Type B pancreatic cell (in vitro differentiated cells): ENCODE data around the gene TPI1. TPM values are rescaled to one million over a fixed set of nuclear protein-coding genes. Genes with fewer than 3 reads are reported as not detected.

Source experiments
- DNase-seq: peaks from one replicate; pipeline ENCODE4 v3.0.0; 2021; ENCODE audit warnings: mixed read lengths; ENCODE audit not compliant: unreplicated experiment; ENCODE audit errors: extremely low spot score
- H3K27ac Mint-ChIP-seq: 2 replicates; pipeline ENCODE4 v1.8.0; 2021; ENCODE audit warnings: mild to moderate bottlenecking, mixed read lengths
- H3K27me3 Mint-ChIP-seq: 2 replicates; pipeline ENCODE4 v1.8.0; 2021; ENCODE audit warnings: mixed read lengths
- H3K36me3 Mint-ChIP-seq: 2 replicates; pipeline ENCODE4 v1.8.0; 2021; ENCODE audit warnings: mixed read lengths
- H3K4me1 Mint-ChIP-seq: one replicate; pipeline ENCODE4 v1.8.0; 2021; ENCODE audit warnings: mixed read lengths; ENCODE audit not compliant: unreplicated experiment
- H3K4me3 Mint-ChIP-seq: 2 replicates; pipeline ENCODE4 v1.8.0; 2021; ENCODE audit warnings: mild to moderate bottlenecking, mixed read lengths
- H3K9me3 Mint-ChIP-seq: 2 replicates; pipeline ENCODE4 v1.8.0; 2021; ENCODE audit warnings: mixed read lengths
- total RNA-seq: library from RNA; stranded (reverse); gene quantifications from 2 replicates; pipeline ENCODE4 v1.2.1, GENCODE V29; 2021; ENCODE audit warnings: low replicate concordance
- TF ChIP-seq, protein P1 (sequence below): fragments of 200-600 bp; sonication (generic); conservative IDR thresholded peaks from 2 replicates; pipeline ENCODE4 v1.5.0; 2021; ENCODE audit warnings: antibody characterized with exemption, mild to moderate bottlenecking

The TPI1 gene
- total RNA-seq, 1 donor from 2014 or later: 565 TPM

DNA sequence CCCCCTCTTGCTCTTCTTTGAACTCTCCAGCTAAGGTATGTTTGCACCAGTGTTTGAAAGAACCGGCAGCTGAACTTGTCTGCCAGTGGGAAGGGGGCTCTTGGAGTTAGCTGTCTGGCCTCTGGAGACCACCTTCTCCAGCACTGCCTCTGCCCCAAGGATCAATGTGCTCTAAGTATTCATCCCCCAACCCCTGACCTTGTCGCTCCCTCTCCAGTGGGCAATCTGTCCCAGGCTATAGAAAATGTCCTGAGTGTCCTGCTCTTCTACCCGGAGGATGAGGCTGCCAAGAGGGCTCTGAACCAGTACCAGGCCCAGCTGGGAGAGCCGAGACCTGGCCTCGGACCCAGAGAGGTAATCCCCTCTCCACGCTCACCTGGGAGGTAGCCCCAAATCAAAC lies 36.3 kb upstream of the TPI1 start:
- peaks cover 22% of the 10 kb centered on the region for H3K36me3 Mint-ChIP-seq
- DNase-seq: no peak
- H3K9me3 Mint-ChIP-seq: no peaks in the 10 kb centered on the region
- H3K4me3 Mint-ChIP-seq: peak overlapping the region; percentile 79
- H3K27ac Mint-ChIP-seq: no peak overlapping the region
- TF ChIP-seq, protein P1, sequence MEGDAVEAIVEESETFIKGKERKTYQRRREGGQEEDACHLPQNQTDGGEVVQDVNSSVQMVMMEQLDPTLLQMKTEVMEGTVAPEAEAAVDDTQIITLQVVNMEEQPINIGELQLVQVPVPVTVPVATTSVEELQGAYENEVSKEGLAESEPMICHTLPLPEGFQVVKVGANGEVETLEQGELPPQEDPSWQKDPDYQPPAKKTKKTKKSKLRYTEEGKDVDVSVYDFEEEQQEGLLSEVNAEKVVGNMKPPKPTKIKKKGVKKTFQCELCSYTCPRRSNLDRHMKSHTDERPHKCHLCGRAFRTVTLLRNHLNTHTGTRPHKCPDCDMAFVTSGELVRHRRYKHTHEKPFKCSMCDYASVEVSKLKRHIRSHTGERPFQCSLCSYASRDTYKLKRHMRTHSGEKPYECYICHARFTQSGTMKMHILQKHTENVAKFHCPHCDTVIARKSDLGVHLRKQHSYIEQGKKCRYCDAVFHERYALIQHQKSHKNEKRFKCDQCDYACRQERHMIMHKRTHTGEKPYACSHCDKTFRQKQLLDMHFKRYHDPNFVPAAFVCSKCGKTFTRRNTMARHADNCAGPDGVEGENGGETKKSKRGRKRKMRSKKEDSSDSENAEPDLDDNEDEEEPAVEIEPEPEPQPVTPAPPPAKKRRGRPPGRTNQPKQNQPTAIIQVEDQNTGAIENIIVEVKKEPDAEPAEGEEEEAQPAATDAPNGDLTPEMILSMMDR: no peak
- peaks cover 10% of the 10 kb centered on the region for H3K4me1 Mint-ChIP-seq
- H3K27me3 Mint-ChIP-seq: peaks cover 15% of the 10 kb centered on the region

GRCh38 chr12:6831450-6831995 lies 35.8 kb upstream of the TPI1 start:
- peaks cover 10% of the 10 kb centered on the region for H3K4me1 Mint-ChIP-seq
- TF ChIP-seq, protein P1: no peak
- peaks cover 25% of the 10 kb centered on the region for H3K36me3 Mint-ChIP-seq
- H3K4me3 Mint-ChIP-seq: peak overlapping the region; percentile 48
- DNase-seq: no peak
- no peaks in the 10 kb centered on the region for H3K9me3 Mint-ChIP-seq
- peaks cover 15% of the 10 kb centered on the region for H3K27me3 Mint-ChIP-seq
- H3K27ac Mint-ChIP-seq: no peak overlapping the region

DNA sequence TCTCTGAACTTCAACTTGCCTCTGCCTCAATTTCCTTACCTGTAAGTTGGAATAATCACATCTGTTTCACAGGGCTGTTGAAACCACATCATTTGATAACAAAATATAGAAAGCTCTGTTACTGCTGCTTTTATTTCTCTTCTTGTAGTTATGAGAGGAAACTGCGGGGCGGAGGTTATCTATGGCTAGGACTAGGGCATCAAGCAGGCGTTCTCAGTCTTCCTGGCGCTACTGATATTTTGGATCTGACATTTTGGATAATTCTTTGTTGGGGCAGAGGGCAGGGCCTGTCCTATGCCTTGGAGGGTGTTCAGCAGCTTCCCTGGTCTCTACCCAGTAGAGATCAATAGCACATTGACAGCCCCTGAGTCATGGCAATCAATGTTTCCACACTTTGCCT lies 35.2 kb upstream of the TPI1 start:
- Mint-ChIP-seq H3K4me1 (peaks cover 9% of the 10 kb centered on the region), H3K27ac (no peak overlapping the region), H3K36me3 (peaks cover 25% of the 10 kb centered on the region), H3K9me3 (no peaks in the 10 kb centered on the region), H3K27me3 (peaks cover 15% of the 10 kb centered on the region), H3K4me3 (peak overlapping the region; percentile 48)
- no peak for DNase-seq
- TF ChIP-seq, protein P1: no peak

GRCh38 chr12:6833189-6833890 lies 34.0 kb upstream of the TPI1 start:
- H3K4me1 Mint-ChIP-seq: no peaks in the 10 kb centered on the region
- H3K36me3 Mint-ChIP-seq: peaks cover 29% of the 10 kb centered on the region
- no peak overlapping the region for H3K27ac Mint-ChIP-seq
- H3K4me3 Mint-ChIP-seq: no peak overlapping the region
- TF ChIP-seq, protein P1: no peak
- no peaks in the 10 kb centered on the region for H3K9me3 Mint-ChIP-seq
- peaks cover 7% of the 10 kb centered on the region for H3K27me3 Mint-ChIP-seq
- no peak for DNase-seq

DNA sequence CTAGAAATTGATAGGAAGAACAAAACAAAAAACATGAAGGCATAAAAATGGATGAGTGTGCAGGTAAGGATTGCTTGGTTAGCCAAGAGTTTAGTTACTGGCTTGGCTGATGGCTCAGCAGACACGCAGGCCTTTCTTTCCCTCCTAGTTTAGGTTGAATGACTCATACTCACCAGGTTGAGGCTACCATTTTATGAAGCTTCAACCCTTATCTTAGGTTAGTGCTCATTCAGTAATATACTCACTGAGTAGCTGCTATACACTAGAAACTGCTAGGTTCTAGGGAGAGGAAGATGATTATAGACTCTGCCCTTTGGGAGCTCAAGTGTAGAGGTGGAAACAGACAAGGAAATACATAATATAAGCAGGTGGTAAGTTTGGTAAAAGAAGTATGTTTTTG lies 33.1 kb upstream of the TPI1 start:
- Mint-ChIP-seq H3K4me3 (no peak overlapping the region), H3K4me1 (no peaks in the 10 kb centered on the region), H3K36me3 (peaks cover 31% of the 10 kb centered on the region), H3K27ac (no peak overlapping the region), H3K27me3 (peaks cover 3% of the 10 kb centered on the region), H3K9me3 (no peaks in the 10 kb centered on the region)
- no peak for DNase-seq
- TF ChIP-seq, protein P1: no peak
